ENCODE measurements around the gene GNB2.

The GNB2 gene

DNA sequence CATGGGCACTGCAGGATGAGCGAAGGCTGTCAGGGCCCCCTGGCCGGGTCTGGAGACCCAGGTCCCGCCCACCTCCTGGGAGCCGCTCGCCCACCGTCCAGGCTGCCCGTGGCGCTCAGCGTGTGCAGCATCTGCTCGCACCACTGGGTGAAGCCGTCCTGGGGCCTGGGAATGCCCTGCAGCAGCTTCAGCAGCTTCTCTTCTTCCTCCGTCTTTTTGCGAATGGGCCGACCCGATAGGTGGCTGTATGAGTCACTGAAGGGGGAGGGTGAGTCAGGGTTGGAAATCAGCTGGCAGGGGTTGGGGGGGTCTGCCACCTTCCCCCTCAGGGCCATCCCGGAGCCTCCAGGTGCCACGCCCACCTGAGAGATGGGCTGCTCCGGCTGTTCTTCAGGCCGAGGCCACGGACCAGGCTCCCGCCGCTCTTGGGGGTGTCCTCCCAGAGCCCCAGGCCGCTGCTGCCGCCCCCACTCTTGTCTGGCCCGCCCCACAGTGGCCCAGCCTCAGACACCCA is 8.7 kb downstream of the GNB2 start:
- no peak overlapping the region for H3K27ac ChIP-seq (ENCODE audit: low read depth in 2 of 2, low read length in 2 of 2)

DNA sequence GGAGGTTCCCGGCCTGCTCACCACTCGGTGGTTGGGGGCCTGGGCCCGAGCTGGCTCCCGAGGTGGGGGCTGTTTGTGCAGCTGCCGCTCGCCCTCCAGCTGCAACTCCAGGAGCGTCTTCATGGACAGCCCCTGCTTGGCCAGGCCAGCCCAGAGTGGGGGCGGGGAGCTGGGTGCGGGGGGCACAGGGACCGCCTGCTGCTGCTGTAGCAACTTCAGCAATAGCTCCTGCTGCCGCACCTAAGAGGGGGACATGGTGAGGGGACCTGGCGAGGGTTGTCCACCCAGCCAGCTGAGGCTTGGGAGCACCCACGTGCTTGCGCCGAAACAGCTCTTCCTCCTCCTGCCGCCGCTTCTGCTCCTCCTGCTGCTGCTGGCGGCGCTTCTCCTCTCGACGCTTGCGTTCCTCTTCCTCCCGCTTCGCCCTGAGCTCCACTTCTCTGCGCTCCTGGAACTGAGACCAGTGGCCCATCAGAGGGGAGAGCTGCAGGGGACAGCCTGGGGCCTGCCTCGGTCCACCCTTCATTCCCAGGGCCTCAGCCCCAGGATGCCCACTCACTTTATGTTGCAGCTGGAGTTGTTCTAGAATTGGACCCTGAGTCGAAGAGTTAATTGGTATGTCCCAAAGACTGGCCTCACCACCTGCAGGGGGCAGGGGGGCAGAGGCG is 9.6 kb downstream of the GNB2 start:
- Histone ChIP-seq H3K27me3 (ENCODE audit: control insufficient read depth in 2 of 2, insufficient read depth in 2 of 2, low read length in 2 of 2) (no peaks in the 10 kb centered on the region), H3K4me3 (ENCODE audit: low read length in 2 of 2) (no peak overlapping the region), H3K9ac (ENCODE audit: low read depth in 1 of 2, low read length in 2 of 2) (no peak overlapping the region), H3K27ac (ENCODE audit: low read depth in 2 of 2, low read length in 2 of 2) (no peak overlapping the region), H3K9me3 (ENCODE audit: control insufficient read depth in 2 of 2, low read length in 2 of 2) (no peaks in the 10 kb centered on the region), H3K36me3 (ENCODE audit: control insufficient read depth in 2 of 2, insufficient read depth in 2 of 2, low read length in 2 of 2) (peaks cover 58 to 62% of the 10 kb centered on the region in 2 donors), H3K4me1 (ENCODE audit: control insufficient read depth in 2 of 2, insufficient read depth in 2 of 2, low read length in 2 of 2) (peaks cover 0 to 14% of the 10 kb centered on the region in 2 donors)

More for the DNA sequence above, 8.7 kb downstream of the GNB2 start:
- H3K9me3 ChIP-seq (ENCODE audit: control insufficient read depth in 2 of 2, low read length in 2 of 2) = no peaks in the 10 kb centered on the region
- peaks cover 61 to 64% of the 10 kb centered on the region in 2 donors for H3K36me3 ChIP-seq (ENCODE audit: control insufficient read depth in 2 of 2, insufficient read depth in 2 of 2, low read length in 2 of 2)
- H3K27me3 ChIP-seq (ENCODE audit: control insufficient read depth in 2 of 2, insufficient read depth in 2 of 2, low read length in 2 of 2) = no peaks in the 10 kb centered on the region
- no peak overlapping the region for H3K4me3 ChIP-seq (ENCODE audit: low read length in 2 of 2)
- H3K4me1 ChIP-seq (ENCODE audit: control insufficient read depth in 2 of 2, insufficient read depth in 2 of 2, low read length in 2 of 2) = peaks cover 0 to 14% of the 10 kb centered on the region in 2 donors
- H3K9ac ChIP-seq (ENCODE audit: low read depth in 1 of 2, low read length in 2 of 2) = no peak overlapping the region

DNA sequence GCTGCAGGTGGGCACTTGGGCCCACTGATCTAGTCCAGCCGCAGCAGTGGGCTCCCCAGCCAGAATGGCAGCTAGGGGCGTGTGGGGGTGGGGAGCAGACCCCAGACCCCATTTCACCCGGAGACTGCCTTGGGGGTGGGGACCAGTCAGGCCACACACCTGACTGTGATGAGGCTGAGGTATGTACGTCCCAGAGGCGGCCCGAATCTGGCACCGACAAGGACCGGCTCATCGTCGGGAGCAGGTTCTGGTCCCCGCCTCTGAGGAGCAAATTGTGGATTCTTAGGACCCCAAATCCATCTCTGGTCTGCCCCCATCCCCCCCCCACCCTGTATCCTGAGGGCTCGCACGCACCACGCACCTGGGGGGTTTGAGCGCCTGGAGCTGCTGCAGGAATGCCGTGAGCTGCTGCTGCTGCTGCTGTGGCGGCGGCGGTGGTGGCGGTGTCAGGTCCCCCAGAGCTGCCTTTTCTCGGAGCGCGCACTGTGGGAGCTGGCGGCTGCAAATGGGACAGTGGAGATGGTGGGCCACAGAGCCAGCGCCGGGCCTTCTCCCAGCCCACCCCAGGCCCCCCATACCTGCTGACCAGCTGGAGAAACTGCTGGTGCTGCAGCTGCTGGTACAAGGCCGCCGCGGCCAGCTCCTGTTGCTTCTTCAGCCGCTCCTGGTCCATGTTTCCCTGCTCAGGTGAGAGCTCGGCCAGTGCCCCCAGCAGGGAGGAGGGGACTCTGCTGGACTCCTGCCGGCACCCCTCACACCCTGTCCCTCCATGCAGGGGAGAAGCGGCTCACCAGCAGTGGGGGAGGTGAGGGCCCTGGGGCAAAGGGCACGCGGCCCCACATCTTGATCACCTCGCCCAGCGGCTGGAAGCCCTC is 10.4 kb downstream of the GNB2 start:
- Histone ChIP-seq H3K36me3 (ENCODE audit: control insufficient read depth in 2 of 2, insufficient read depth in 2 of 2, low read length in 2 of 2) (peaks cover 57 to 65% of the 10 kb centered on the region in 2 donors), H3K4me3 (ENCODE audit: low read length in 2 of 2) (no peak overlapping the region), H3K27ac (ENCODE audit: low read depth in 2 of 2, low read length in 2 of 2) (no peak overlapping the region), H3K4me1 (ENCODE audit: control insufficient read depth in 2 of 2, insufficient read depth in 2 of 2, low read length in 2 of 2) (peaks cover 0 to 9% of the 10 kb centered on the region in 2 donors), H3K27me3 (ENCODE audit: control insufficient read depth in 2 of 2, insufficient read depth in 2 of 2, low read length in 2 of 2) (no peaks in the 10 kb centered on the region), H3K9ac (ENCODE audit: low read depth in 1 of 2, low read length in 2 of 2) (no peak overlapping the region), H3K9me3 (ENCODE audit: control insufficient read depth in 2 of 2, low read length in 2 of 2) (no peaks in the 10 kb centered on the region)

DNA sequence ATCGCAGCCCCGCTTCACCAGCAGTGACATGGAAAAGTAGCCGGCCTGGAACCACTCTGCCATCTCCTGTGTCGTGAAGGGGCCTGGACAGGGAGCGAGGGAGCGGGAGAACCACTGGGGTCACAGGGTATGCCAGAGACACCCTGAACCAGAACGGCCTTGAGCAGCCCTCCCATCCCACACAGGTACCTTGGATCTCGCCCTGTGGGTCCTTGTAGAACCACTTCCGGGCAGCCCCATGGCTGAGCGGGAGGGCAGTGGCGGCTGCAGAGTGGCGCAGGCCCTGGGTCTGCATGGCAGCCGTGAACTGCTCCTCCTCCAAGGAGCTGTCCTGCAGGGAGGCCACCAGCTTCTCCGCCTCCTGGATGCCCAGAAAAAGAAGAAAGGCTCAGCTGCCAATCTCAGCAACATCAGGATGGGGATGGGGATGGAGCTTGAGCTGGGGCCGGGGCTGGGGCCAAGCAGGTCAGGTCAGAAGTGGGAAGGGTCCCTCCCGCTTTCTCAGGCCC is 11.0 kb downstream of the GNB2 start:
- H3K9me3 ChIP-seq (ENCODE audit: control insufficient read depth in 2 of 2, low read length in 2 of 2) = no peaks in the 10 kb centered on the region
- H3K27ac ChIP-seq (ENCODE audit: low read depth in 2 of 2, low read length in 2 of 2) = no peak overlapping the region
- H3K27me3 ChIP-seq (ENCODE audit: control insufficient read depth in 2 of 2, insufficient read depth in 2 of 2, low read length in 2 of 2) = no peaks in the 10 kb centered on the region
- H3K9ac ChIP-seq (ENCODE audit: low read depth in 1 of 2, low read length in 2 of 2) = no peak overlapping the region
- peaks cover 0 to 3% of the 10 kb centered on the region in 2 donors for H3K4me1 ChIP-seq (ENCODE audit: control insufficient read depth in 2 of 2, insufficient read depth in 2 of 2, low read length in 2 of 2)
- no peak overlapping the region for H3K4me3 ChIP-seq (ENCODE audit: low read length in 2 of 2)
- H3K36me3 ChIP-seq (ENCODE audit: control insufficient read depth in 2 of 2, insufficient read depth in 2 of 2, low read length in 2 of 2) = peaks cover 60 to 63% of the 10 kb centered on the region in 2 donors

DNA sequence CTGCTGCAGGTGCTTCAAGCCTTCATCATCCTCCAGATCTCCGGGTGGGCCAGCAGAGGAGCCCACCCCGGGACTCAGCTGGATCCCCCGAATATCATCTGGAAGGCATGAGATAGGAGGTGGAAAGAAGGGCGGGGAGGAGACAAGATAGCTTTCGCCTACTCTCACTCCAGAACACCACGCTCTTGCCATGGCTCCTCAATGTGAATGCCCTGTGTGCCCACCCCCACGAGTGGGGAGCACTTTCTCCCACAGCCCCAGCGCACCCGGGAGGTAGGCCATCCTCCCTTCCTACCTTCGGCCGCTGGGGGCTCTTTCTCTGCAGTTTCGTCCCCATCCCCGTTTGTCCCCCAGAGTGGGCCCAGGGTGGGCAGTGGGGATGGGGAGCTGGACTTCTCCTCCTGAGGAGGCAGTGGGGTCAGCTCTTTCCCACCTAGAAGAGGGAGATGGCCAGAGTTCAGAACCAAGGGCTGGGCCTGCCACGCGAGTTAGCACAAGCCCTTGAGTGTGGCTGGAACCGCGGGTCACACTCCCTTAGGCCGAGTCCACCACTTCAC is 11.6 kb downstream of the GNB2 start:
- Histone ChIP-seq H3K4me3 (ENCODE audit: low read length in 2 of 2) (no peak overlapping the region), H3K27me3 (ENCODE audit: control insufficient read depth in 2 of 2, insufficient read depth in 2 of 2, low read length in 2 of 2) (no peaks in the 10 kb centered on the region), H3K9ac (ENCODE audit: low read depth in 1 of 2, low read length in 2 of 2) (no peak overlapping the region), H3K27ac (ENCODE audit: low read depth in 2 of 2, low read length in 2 of 2) (no peak overlapping the region), H3K4me1 (ENCODE audit: control insufficient read depth in 2 of 2, insufficient read depth in 2 of 2, low read length in 2 of 2) (no peaks in the 10 kb centered on the region), H3K9me3 (ENCODE audit: control insufficient read depth in 2 of 2, low read length in 2 of 2) (no peaks in the 10 kb centered on the region), H3K36me3 (ENCODE audit: control insufficient read depth in 2 of 2, insufficient read depth in 2 of 2, low read length in 2 of 2) (peaks cover 60 to 61% of the 10 kb centered on the region in 2 donors)

DNA sequence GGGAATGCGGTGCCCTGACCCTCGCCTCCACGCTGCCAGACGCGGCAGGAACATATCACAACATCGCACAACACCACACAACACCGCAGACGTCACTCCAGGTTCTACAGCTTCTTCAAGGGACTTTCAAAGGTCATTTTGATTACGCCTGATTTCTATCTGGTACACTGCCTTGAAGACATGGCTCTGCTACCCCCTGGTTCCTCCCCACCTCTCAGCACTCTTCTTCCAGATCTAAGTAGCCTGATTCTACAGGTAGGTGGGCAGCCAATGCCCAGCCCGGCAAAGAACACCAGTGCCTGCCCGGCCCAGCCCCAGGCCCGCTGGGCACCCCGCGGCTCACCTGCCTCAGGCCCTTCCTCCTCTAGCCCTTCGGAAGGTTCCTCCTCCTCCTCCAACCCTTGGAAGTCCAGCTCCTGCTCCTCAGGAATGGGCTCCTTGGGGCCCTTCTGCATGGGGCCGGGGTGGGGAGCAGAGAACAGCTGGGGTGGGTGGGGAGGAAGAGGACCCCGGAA is 12.1 kb downstream of the GNB2 start:
- H3K4me3 ChIP-seq (ENCODE audit: low read length in 2 of 2) = no peak overlapping the region
- no peaks in the 10 kb centered on the region for H3K27me3 ChIP-seq (ENCODE audit: control insufficient read depth in 2 of 2, insufficient read depth in 2 of 2, low read length in 2 of 2)
- no peaks in the 10 kb centered on the region for H3K9me3 ChIP-seq (ENCODE audit: control insufficient read depth in 2 of 2, low read length in 2 of 2)
- peaks cover 58 to 60% of the 10 kb centered on the region in 2 donors for H3K36me3 ChIP-seq (ENCODE audit: control insufficient read depth in 2 of 2, insufficient read depth in 2 of 2, low read length in 2 of 2)
- H3K9ac ChIP-seq (ENCODE audit: low read depth in 1 of 2, low read length in 2 of 2) = no peak overlapping the region
- H3K27ac ChIP-seq (ENCODE audit: low read depth in 2 of 2, low read length in 2 of 2) = no peak overlapping the region
- H3K4me1 ChIP-seq (ENCODE audit: control insufficient read depth in 2 of 2, insufficient read depth in 2 of 2, low read length in 2 of 2) = no peaks in the 10 kb centered on the region

DNA sequence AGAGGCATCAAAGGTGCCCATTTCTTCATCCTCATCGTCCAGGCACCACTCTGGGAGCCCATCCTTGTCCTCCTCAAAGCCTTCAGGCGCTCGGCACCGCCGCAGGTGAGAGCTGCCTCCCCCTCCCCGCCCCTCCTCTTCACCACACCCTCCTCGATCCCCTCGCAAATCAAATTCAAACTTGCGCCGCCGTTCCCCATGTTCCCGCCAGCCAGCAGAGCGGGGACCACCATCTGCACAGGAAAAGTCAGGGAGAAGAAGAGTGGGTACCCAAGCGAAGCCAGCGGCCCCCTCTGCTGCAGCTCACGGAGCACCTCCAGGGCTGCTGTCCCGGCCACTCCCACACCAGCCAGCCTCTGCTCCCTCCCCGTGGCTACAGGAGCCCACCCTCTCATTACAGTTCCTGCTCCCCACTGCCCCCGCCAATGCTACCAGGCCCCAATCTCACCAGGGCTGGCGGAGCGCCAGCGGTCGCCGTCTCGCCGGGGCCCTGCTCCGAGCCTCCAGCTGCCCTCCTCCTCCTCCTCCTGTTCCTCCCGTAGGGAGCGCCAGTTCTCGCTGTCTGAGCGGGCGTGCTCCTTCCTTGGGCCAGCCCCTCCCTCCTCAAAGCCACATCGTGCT is 12.8 kb downstream of the GNB2 start:
- Histone ChIP-seq H3K27ac (ENCODE audit: low read depth in 2 of 2, low read length in 2 of 2) (no peak overlapping the region), H3K36me3 (ENCODE audit: control insufficient read depth in 2 of 2, insufficient read depth in 2 of 2, low read length in 2 of 2) (peaks cover 58 to 60% of the 10 kb centered on the region in 2 donors), H3K4me1 (ENCODE audit: control insufficient read depth in 2 of 2, insufficient read depth in 2 of 2, low read length in 2 of 2) (no peaks in the 10 kb centered on the region)

DNA sequence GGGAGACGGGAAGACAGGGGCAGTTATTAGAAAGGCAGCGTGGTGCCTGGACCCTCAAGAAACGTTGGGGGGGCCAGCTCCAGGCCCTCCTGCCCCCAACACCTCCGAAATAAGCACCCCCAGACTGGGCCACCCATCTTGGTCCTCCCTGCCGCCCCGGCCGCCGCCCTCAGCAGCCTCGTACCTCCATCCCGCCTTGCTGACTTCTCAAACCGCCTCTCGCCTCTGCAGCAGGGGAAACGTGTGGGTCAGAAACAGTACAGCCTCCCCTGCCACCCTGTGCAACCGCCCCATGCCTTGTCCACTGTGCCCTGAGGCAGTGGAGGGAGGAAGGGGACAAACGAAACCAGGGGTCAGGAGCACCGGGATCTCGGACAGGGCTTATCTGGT is 13.3 kb downstream of the GNB2 start:
- H3K9me3 ChIP-seq (ENCODE audit: control insufficient read depth in 2 of 2, low read length in 2 of 2) = no peaks in the 10 kb centered on the region
- H3K9ac ChIP-seq (ENCODE audit: low read depth in 1 of 2, low read length in 2 of 2) = no peak overlapping the region
- no peak overlapping the region for H3K4me3 ChIP-seq (ENCODE audit: low read length in 2 of 2)
- H3K27me3 ChIP-seq (ENCODE audit: control insufficient read depth in 2 of 2, insufficient read depth in 2 of 2, low read length in 2 of 2) = no peaks in the 10 kb centered on the region
- no peak overlapping the region for H3K27ac ChIP-seq (ENCODE audit: low read depth in 2 of 2, low read length in 2 of 2)
- H3K36me3 ChIP-seq (ENCODE audit: control insufficient read depth in 2 of 2, insufficient read depth in 2 of 2, low read length in 2 of 2) = peaks cover 54 to 56% of the 10 kb centered on the region in 2 donors
- peaks cover 4 to 5% of the 10 kb centered on the region in 2 donors for H3K4me1 ChIP-seq (ENCODE audit: control insufficient read depth in 2 of 2, insufficient read depth in 2 of 2, low read length in 2 of 2)

More for the DNA sequence above, 12.8 kb downstream of the GNB2 start:
- no peak overlapping the region for H3K9ac ChIP-seq (ENCODE audit: low read depth in 1 of 2, low read length in 2 of 2)
- H3K9me3 ChIP-seq (ENCODE audit: control insufficient read depth in 2 of 2, low read length in 2 of 2) = no peaks in the 10 kb centered on the region
- no peaks in the 10 kb centered on the region for H3K27me3 ChIP-seq (ENCODE audit: control insufficient read depth in 2 of 2, insufficient read depth in 2 of 2, low read length in 2 of 2)
- H3K4me3 ChIP-seq (ENCODE audit: low read length in 2 of 2) = no peak overlapping the region

DNA sequence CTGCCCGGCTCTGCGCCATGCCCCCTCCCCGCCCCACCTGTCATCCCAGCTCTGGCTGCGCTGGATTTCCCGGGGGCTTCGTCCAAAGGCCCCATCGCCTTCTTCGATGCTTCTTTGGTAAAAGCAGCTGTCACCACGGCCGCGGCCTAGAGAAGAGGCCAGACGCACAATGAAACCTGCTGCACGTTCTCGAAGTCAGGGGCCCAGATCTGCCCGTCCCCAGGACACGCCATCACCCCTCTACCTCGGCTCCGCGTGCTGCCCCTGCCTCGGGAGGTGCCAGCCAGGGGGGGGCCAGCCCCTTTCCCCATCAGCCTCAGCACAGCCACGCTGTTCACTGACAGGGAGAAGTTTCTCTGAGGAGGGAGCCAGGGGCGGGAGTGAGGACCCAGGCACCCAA is 13.7 kb downstream of the GNB2 start:
- H3K4me1 ChIP-seq (ENCODE audit: control insufficient read depth in 2 of 2, insufficient read depth in 2 of 2, low read length in 2 of 2) = peaks cover 8 to 9% of the 10 kb centered on the region in 2 donors
- H3K36me3 ChIP-seq (ENCODE audit: control insufficient read depth in 2 of 2, insufficient read depth in 2 of 2, low read length in 2 of 2) = peaks cover 50 to 52% of the 10 kb centered on the region in 2 donors
- no peak overlapping the region for H3K4me3 ChIP-seq (ENCODE audit: low read length in 2 of 2)
- H3K9me3 ChIP-seq (ENCODE audit: control insufficient read depth in 2 of 2, low read length in 2 of 2) = no peaks in the 10 kb centered on the region
- no peaks in the 10 kb centered on the region for H3K27me3 ChIP-seq (ENCODE audit: control insufficient read depth in 2 of 2, insufficient read depth in 2 of 2, low read length in 2 of 2)
- no peak overlapping the region for H3K9ac ChIP-seq (ENCODE audit: low read depth in 1 of 2, low read length in 2 of 2)
- H3K27ac ChIP-seq (ENCODE audit: low read depth in 2 of 2, low read length in 2 of 2) = no peak overlapping the region
